IMR-90 (cell line): ENCODE results near the gene ZNF718.
"Not testable (repeated sequence)": the region's sequence is repeated elsewhere in the genome, so short reads cannot be mapped to it uniquely, and the experiment has no call there.

Experiments
- BHLHE40 ChIP-seq: fragments of 150-350 bp; IDR thresholded peaks from 2 replicates; pipeline ENCODE4 v1.6.1; 2016; ENCODE audit warnings: mild to moderate bottlenecking, low read depth, low read length
- CEBPB ChIP-seq: IDR thresholded peaks from 2 replicates; pipeline ENCODE4 v1.6.1; 2012; ENCODE audit warnings: low read depth, low read length, improper control_type of control experiment
- CHD1 ChIP-seq: IDR thresholded peaks from 2 replicates; pipeline ENCODE4 v1.6.1; 2012; ENCODE audit warnings: low read depth, low read length, improper control_type of control experiment
- MAFK ChIP-seq: IDR thresholded peaks from 2 replicates; pipeline ENCODE4 v1.6.1; 2012; ENCODE audit warnings: low read depth, low read length, improper control_type of control experiment
- MAZ ChIP-seq: IDR thresholded peaks from 2 replicates; pipeline ENCODE4 v1.6.1; 2012; ENCODE audit warnings: low read depth, mild to moderate bottlenecking, low read length, improper control_type of control experiment, moderate library complexity, borderline replicate concordance
- POLR2A ChIP-seq: IDR thresholded peaks from 2 replicates; pipeline ENCODE4 v1.6.1; 2012; ENCODE audit warnings: mild to moderate bottlenecking, low read depth, low read length
- RAD21 ChIP-seq: IDR thresholded peaks from 2 replicates; pipeline ENCODE4 v1.6.1; 2012; ENCODE audit warnings: low read length, improper control_type of control experiment
- RCOR1 ChIP-seq: IDR thresholded peaks from 2 replicates; pipeline ENCODE4 v1.6.1; 2012; ENCODE audit warnings: mild to moderate bottlenecking, low read length, improper control_type of control experiment; ENCODE audit not compliant: insufficient replicate concordance
- RFX5 ChIP-seq: IDR thresholded peaks from 2 replicates; pipeline ENCODE4 v1.8.0; 2012; ENCODE audit warnings: low read depth, mild to moderate bottlenecking, low read length, moderate library complexity
- SMC3 ChIP-seq: fragments of 150-350 bp; IDR thresholded peaks from 2 replicates; pipeline ENCODE4 v1.6.1; 2016; ENCODE audit warnings: low read depth, mild to moderate bottlenecking, antibody characterized with exemption, low read length, moderate library complexity
- TF ChIP-seq, protein P1 (sequence below): conservative IDR thresholded peaks from 2 replicates; pipeline ENCODE4 v1.5.1; 2012; ENCODE audit warnings: mild to moderate bottlenecking, low read depth, low read length, improper control_type of control experiment

GRCh38 chr4:86559-87324 is 37.6 kb upstream of the ZNF718 start:
- TF ChIP-seq RFX5, SMC3, MAZ, BHLHE40, RCOR1, CHD1, POLR2A, RAD21, MAFK, CEBPB: not testable (repeated sequence)
- TF ChIP-seq, protein P1, sequence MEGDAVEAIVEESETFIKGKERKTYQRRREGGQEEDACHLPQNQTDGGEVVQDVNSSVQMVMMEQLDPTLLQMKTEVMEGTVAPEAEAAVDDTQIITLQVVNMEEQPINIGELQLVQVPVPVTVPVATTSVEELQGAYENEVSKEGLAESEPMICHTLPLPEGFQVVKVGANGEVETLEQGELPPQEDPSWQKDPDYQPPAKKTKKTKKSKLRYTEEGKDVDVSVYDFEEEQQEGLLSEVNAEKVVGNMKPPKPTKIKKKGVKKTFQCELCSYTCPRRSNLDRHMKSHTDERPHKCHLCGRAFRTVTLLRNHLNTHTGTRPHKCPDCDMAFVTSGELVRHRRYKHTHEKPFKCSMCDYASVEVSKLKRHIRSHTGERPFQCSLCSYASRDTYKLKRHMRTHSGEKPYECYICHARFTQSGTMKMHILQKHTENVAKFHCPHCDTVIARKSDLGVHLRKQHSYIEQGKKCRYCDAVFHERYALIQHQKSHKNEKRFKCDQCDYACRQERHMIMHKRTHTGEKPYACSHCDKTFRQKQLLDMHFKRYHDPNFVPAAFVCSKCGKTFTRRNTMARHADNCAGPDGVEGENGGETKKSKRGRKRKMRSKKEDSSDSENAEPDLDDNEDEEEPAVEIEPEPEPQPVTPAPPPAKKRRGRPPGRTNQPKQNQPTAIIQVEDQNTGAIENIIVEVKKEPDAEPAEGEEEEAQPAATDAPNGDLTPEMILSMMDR, result not testable (repeated sequence)
